HG02678 (cell line): ENCODE measurements around the gene PXYLP1.

ENCODE experiments used
- ATAC-seq: cut with Tn5 transposase; IDR thresholded peaks from one replicate; pipeline ENCODE4 v1.9.1; 2021; ENCODE audit warnings: mild to moderate bottlenecking, moderate library complexity; ENCODE audit not compliant: unreplicated experiment

The PXYLP1 gene

GRCh38 chr3:141248064-141248463 lies 16.4 kb downstream of the PXYLP1 start:
- no peak for ATAC-seq

- no peak for ATAC-seq
These were observed 17.4 kb downstream of the PXYLP1 start for GRCh38 chr3:141249041-141249440.

- ATAC-seq: no peak
These were observed 18.7 kb downstream of the PXYLP1 start for GRCh38 chr3:141250342-141250741.

GRCh38 chr3:141250828-141251227 lies 19.2 kb downstream of the PXYLP1 start:
- no peak for ATAC-seq

GRCh38 chr3:141253326-141253725 lies 21.7 kb downstream of the PXYLP1 start:
- no peak for ATAC-seq

GRCh38 chr3:141253811-141254210 lies 22.2 kb downstream of the PXYLP1 start:
- no peak for ATAC-seq

- no peak for ATAC-seq
These were observed 23.7 kb downstream of the PXYLP1 start for GRCh38 chr3:141255137-141255845.

GRCh38 chr3:141255846-141256261 lies 24.2 kb downstream of the PXYLP1 start:
- no peak for ATAC-seq

- no peak for ATAC-seq
These were observed 25.2 kb downstream of the PXYLP1 start for GRCh38 chr3:141256820-141257219.

GRCh38 chr3:141257961-141258360 lies 26.3 kb downstream of the PXYLP1 start:
- ATAC-seq: no peak

- no peak for ATAC-seq
These were observed 27.3 kb downstream of the PXYLP1 start for GRCh38 chr3:141258973-141259372.

GRCh38 chr3:141259821-141260629 lies 28.4 kb downstream of the PXYLP1 start:
- no peak for ATAC-seq

- ATAC-seq: no peak
These were observed 29.0 kb downstream of the PXYLP1 start for GRCh38 chr3:141260630-141260927.

- ATAC-seq: no peak
These were observed 30.1 kb downstream of the PXYLP1 start for GRCh38 chr3:141261472-141262307.

- ATAC-seq: no peak
These were observed 30.7 kb downstream of the PXYLP1 start for GRCh38 chr3:141262308-141262705.

GRCh38 chr3:141266186-141266585 lies 34.6 kb downstream of the PXYLP1 start:
- ATAC-seq: no peak

GRCh38 chr3:141266797-141267555 lies 35.4 kb downstream of the PXYLP1 start:
- peak; percentile 69 for ATAC-seq

GRCh38 chr3:141267629-141268028 lies 36.0 kb downstream of the PXYLP1 start:
- no peak for ATAC-seq

- ATAC-seq: no peak
These were observed 36.7 kb downstream of the PXYLP1 start for GRCh38 chr3:141268306-141268705.

- ATAC-seq: no peak
These were observed 37.2 kb downstream of the PXYLP1 start for GRCh38 chr3:141268791-141269190.

- no peak for ATAC-seq
These were observed 38.3 kb downstream of the PXYLP1 start for GRCh38 chr3:141269961-141270360.
